GM18867 (cell line): Measurements from ENCODE around the gene WFDC2.

Experiments
- ATAC-seq: cut with Tn5 transposase; IDR thresholded peaks from one replicate; pipeline ENCODE4 v1.9.1; 2021; ENCODE audit warnings: mild to moderate bottlenecking, moderate library complexity; ENCODE audit not compliant: unreplicated experiment

The WFDC2 gene, protein sequence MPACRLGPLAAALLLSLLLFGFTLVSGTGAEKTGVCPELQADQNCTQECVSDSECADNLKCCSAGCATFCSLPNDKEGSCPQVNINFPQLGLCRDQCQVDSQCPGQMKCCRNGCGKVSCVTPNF

DNA sequence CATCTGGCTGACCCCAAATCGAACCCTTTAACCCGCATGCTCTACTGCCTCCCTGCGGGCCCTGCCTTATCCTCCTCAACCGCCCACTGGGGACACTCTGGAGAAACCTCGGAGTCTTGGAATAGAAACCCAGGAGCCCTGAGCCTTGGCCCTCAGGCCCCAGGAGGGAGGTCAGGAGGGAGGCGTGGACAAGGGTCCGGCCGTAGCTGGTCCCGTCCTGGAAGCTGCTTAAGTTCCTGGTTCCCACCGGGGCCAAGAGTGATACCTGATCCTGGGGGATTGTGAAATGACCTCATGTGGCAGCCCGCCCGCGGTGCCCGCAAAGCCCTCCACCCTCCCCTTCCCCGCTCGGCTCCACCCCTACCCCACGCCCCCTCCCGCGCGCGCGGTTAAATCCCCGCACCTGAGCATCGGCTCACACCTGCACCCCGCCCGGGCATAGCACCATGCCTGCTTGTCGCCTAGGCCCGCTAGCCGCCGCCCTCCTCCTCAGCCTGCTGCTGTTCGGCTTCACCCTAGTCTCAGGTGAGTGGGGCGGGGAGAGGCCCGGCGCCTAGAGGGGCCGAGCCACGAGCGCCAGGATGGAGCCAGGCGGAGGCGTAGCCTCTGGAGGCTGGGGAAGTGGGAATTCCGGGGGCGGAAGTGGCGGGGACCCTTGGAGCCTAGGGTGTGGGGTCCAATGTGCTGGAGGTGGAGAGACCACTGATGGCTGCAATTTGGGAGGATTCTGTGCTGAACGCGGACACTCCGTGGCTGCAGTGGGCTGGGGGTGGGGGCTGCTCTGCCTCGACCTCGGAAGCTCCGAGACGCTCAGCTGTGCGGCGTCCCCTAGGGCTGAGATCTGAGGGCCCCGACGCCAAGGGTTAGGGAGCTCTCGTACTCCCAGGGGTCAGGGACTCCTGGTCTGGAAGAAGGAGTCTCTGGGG is at the start of gene WFDC2:
WFDC2 (plus strand) TSS at position 418 of the 926 bp plus-strand sequence; CDS start at position 447, 29 bp downstream.
- ATAC-seq: no peak

DNA sequence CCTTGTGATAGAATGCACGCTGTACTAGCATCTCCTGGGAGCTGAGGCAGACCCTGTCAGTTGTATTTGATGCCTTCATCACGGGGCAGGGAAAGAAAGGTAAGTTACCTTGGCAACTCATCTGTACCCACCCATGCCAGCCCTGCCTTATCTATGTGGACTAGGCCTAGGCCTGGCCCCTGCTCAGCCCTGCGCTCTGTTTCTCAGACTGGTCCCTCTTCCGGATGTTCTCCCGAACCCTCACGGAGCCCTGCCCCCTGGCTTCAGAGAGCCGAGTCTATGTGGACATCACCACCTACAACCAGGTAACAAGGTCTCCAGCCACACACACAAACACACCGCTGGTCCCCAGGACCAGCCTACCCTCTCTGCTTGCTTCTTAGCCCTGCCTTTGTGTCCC is 49.4 kb upstream of the WFDC2 start:
- no peak for ATAC-seq

DNA sequence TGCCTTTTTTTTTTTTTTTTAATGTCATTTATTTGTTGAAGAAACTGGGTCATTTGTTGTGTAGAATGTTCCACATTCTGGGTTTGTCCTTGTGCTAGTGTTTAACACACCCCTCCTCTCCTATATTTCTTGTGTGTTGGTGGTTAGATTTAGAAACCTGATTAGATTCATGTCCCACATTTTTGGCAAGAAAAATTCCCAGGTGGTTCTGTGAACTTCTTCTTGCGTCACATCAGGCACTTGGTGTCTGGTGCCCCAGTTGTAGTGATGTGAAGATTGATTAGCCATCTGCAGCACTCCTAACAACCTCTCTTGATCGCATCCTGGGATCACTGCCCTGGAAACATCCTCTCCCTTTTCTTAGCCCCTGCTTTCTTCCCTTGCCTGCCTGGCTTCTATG is 45.9 kb upstream of the WFDC2 start:
- no peak for ATAC-seq

DNA sequence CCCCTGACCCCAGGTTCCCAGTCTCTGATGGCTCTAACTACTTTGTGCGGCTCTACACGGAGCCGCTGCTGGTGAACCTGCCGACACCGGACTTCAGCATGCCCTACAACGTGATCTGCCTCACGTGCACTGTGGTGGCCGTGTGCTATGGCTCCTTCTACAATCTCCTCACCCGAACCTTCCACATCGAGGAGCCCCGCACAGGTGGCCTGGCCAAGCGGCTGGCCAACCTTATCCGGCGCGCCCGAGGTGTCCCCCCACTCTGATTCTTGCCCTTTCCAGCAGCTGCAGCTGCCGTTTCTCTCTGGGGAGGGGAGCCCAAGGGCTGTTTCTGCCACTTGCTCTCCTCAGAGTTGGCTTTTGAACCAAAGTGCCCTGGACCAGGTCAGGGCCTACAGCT is 44.0 kb upstream of the WFDC2 start:
- ATAC-seq: no peak

DNA sequence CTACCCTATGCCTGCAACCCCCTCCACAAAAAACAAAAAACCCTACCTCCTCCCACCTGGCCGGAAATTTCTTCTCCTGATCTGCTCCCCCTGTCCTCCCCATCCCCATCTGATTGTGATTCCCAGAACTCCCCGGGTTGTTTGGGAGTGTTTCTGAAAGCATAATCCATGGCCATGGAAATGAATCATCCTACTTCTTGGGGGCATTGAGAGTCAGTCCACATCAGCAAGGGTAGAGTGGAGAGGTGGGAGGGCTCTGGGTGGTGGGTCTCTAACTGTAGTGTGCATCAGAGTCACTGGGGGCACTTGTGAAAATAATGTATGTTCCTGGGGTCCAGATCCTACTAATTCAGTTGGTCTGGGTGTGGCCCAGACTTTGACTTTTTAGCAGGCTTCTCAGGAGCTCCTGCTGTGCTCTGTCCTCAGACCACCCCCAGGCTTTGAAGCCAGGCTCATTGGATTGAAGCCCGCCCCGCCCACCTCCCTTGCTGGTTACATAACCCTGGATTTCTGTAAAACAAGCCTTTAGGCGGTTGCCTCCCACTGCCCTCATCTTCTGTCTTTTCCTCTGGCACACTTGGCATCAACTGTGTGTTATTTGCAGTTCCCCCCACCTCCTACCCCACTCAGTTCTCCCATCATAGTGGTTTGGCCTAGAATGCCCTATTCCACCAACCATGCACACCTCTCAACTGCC is 43.1 kb upstream of the WFDC2 start:
- no peak for ATAC-seq

DNA sequence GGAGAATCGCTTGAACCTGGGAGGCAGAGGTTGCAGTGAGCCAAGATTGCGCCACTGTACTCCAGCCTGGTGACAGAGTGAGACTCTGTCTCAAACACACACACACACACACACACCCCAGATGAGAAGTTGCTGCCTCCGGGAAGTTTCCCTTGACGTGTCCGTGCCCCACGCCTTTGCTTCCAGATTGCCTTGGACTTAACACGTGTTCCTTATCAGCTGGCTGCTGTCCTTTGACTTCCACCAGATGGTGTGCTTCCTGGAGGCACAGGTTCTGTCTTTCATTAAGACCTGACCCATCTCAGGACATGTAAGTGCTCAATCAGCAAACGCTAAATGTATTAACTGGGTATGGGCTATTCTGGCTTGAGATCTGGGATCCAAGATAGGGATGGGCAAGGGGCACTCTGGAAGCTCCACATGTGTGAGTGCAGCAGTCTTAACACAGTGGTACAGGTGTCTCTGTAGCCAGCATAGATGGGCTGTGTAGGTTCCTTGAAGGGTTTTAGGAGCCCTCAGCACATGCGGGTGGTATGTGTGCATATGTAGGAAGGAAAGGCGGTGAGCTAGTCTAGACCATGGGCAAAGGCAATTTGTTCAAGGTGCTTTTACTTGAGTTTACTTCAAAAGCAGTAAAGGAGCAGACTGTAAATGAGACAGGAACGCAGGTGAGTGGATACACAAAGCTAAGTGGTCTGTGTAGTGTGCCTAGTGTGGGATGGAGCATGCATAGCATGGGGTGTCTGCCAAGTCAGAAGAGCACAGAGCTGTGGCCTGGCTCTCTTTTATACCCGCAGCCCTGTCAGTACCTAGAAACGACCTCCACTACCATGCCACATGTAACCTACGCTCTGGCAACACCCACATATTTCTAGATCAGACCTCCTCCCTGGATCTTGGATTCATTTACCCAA is 42.1 kb upstream of the WFDC2 start:
- no peak for ATAC-seq

DNA sequence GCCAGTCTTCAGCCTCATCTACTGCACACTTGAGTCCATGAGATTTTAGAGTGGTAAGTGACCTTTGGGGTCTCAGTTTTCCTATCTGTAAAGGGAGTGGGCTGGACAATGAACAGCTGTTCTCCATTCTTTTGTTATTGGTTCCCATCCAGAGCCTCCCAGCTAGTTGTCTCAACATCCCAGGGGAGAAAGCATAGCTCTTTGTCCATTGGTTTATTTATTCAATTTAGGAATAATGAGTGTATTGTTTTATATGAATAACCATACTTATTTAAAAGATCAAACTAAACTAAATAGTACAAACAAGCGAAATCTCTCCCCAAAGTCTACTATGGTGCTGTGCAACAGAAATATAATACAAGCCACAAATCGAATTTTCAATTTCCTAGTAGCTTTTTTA is 39.9 kb upstream of the WFDC2 start:
- no peak for ATAC-seq

DNA sequence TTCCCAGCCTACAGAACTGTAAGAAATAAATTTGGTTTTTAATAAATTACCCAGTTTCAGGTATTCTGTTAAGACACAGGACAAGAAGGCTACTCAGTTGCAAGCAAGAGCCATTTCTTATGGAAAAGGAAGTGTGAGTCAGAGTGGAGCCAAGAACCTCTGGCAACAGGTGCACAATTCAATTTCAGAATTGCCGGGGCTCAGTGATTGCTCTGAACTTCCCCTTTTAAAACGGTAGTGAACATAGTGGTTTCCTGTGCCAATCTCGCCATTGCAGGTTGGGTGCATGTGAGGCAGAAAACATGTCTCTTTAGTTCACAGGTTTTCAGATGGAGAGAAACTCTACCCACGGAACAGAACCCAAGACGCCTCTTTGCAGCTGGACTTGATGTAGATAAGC is 37.3 kb upstream of the WFDC2 start:
- ATAC-seq: peak; percentile 76

DNA sequence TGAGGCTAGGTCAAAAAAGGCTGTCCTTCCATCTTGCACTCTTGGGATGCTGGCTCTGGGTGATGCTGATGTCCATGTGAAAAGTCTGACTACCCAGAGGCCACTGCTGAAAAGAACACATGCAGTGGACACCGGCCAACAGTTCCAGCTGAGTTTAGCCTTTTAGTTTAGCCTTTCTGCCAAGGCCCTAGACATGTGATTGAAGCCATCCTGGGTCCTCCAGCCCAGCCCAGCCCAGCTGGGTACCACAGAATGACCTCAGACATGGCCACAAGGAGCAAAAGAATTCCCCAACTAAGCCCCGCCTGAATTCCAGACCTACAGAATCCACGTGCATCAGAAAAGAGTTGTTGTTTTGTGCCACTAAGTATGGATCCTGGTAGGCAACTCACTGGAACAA is 36.2 kb upstream of the WFDC2 start:
- ATAC-seq: no peak

DNA sequence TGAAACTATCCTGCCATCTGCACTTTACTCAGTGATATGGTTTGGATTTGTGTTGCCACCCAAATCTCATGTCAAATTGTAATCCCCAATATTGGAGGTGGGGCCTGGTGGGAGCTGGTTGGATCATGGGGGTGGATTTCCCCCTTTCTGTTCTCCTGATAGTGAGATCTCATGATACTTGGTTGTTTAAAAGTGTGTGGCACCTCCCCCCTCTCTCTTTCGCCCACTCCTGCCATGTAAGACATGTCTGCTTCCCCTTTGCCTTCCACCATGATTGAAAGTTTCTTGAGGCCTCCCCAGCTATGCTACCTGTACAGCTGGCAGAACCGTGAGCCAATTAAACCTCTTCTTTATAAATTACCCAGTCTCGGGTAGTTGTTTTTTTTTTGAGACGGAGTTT is 35.6 kb upstream of the WFDC2 start:
- ATAC-seq: no peak

DNA sequence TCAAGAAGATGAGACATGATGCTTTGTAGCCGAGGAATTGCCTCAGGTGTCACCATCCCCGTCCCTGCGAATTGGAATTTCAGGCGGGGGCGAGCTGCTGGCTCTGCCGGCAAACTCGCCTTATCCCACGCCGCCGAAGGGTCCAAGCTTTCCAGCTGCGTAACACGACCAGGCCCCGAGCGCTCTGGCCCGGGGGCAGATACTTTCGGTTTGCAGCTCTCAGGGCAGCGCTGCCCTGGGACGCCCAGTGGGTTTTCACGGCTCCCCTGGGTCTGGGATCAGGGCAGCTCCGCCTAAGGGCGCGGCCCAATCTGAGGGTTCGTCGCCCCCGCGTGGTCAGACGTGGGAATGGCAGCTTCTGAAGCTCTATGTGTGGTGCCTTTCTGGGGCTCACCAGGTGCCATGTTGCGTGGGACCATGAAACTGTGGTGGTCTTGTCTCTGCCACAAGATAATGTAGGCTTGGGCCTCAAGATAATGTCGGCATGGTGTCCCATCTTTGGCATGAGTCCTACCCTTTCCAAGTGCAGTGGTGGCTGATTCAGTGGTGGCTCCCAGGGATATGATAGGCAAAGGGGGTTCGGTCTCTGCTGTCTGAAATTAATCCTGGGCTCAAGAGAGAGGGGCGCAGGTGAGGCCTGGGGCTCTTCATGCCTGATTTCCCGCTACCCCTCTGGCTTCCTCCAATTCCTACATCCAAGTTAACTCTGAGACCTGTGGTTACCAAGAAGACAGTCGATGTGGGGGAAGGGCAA is 32.6 kb upstream of the WFDC2 start:
- ATAC-seq: peak; percentile 80

DNA sequence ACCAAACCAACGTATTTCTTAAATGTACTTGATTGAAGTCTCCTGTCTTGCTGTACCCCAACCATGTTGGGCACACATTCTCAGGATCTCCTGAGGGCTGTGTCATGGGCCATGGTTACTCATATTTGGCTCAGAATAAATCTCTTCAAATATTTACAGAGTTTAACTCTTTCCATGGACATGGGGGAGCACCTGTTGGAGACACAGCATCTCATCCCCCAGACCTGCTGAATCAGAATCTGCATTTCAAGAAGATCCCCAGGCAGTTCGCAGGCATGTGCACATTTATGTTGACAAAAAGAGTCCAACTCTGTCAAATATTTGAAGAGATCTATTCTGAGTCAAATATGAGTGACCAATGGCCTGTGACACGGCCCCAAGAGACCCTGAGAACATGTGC is 29.1 kb upstream of the WFDC2 start:
- no peak for ATAC-seq

DNA sequence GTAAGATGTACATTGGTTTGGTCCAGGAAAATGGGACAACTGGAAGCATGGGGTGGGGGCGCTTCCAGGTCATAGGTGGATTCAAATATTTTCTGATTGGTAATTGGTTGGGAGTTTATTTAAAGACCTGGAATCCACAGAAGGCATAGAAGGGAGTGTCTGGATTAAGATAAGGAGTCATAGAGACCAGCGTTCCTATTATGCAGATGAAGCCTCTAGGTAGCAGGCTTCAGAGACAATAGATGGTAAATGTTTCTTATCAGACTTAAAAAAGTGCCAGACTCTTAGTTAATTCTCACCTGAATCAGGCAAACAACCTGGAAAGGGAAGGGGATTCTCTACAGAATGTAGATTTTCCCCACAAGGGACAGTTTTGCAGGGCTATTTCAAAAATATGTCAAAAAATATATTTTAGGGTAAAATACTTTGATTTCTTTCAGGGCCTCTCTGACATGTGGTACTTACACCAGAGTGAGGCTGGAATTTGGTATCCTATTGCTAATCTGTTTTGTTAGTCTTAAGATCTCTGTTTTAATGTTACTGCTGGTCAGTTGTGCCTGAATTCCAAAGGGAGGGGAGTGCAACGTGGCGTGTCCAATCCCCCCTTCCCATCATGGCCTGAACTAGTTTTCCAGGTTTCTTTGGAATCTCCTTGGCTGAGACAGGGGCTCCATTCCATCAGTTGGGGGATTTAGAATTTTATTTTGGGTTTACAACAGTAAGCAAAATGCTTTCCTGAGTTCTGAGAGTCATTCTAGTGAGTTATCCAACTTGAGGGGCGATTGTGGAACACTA is 28.5 kb upstream of the WFDC2 start:
- ATAC-seq: no peak

DNA sequence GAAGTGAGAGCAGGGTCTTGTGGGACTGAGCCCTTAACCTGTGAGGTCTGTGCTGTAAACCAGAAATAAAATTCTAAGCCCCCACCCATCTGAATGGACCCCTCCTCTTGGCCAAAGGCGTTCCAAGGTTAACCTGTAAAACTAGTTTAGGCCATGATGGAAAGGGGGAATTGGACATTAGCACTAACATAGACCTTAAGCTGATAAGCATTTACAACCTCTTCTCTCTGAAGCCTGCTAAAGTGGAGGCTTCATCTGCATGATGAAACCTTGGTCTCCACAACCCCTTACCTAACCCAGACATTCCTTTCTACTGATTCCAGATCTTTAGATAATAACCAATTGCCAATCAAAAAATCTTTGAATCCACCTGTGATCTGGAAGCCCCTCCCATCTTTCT is 27.8 kb upstream of the WFDC2 start:
- ATAC-seq: no peak

DNA sequence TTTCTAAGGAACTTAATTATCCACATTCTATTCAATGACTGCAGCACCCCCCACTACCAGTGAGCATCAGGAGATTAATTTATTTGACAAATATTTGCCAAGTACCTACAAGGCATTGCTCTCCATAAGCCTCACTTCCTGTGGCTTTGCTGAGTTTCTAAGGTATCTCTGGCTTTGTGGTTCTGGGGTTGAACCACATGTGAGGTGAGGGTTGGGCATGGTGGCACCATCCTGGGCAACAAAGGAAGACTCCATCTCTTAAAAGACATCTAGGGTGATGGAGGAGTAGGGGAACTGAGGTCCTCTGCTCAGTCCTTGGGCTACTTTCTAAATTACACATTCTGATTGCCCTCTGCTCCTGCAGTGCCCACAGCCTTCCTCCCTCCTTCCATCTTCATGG is 25.5 kb upstream of the WFDC2 start:
- no peak for ATAC-seq

DNA sequence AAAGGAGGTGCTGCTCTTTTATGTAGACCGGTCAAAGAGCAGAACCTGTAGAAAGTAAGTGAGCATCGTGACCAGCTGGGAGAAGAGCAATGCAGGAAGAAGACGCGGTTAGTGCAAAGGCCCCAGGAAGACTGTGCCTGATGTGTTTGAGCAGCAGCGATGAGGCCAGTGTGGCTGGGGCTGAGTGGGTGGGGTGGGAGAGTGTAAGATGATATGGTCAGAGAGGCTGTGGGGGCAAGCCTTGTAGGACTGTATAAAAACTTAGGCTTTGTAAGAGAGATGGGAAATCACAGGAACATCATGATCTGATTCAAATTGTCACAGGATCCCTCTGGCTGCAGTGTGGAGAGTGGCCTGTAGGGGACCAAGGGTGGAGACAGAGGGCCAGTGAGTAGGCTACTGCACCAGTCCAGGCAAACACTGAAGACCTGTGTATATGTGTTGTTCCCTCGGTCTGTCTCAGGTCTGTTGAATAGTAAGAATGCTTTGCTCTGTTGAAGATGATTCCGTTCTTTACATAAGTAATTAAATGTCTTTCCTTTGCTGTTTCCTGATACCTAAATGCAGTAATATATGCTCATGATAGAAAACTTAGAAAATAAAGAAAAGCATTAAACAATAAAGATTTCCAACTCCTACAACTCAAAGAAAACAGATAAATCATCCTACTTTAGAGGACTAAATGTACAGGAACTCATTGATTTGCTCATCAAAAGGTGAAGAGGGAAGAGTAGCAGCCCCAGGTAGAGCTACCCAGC is 23.6 kb upstream of the WFDC2 start:
- no peak for ATAC-seq

DNA sequence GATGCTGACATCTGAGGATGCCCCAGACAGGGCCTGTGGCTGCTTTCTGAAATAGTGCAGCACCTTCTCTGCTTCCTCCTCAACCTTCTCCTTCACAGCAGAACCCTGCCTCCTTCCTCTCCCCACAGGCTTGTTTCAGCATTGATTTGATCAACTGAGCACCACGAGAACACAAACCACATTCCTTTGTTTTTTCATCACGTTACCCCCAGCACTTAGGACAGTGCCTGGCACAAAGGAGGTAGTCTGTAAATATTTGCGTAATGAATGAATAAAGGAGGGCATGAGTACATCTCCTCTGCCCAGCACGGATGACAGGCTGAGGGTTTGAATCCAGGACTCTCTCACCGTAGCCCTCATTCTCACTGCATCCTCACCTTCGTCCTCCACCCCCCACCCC is 21.3 kb upstream of the WFDC2 start:
- ATAC-seq: no peak

DNA sequence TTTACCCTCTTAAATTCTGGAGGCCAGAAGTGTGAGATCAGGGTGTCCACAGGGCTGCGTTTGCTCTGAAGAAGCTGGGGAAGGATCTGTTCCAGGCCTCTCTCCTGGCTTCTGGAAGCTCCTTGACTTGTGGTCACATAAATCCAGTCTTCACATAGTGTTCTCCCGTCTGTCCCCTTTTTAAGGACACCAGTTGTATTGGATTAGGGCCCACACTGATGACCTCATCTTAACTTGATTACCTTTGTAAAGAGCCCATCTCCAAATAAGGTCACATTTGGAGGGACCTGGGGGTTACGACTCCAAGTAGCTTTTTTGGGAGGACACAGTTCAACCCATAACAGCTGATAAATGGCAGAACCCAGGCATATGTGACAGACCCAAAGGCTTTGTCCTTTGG is 20.0 kb upstream of the WFDC2 start:
- ATAC-seq: no peak
